Stimulated activated CD4-positive, alpha-beta T cell treated with anti-CD3 and anti-CD28 coated beads, Interleukin-4, amount 100 ng/mL, for 4 hours (primary cell): Measurements from ENCODE around the gene RHBDD2.
"Not testable (repeated sequence)": the region's sequence is repeated elsewhere in the genome, so short reads cannot be mapped to it uniquely, and the experiment has no call there.

Experiments used
- DNase-seq, 2 experiments: peaks; one replicate each; pipeline ENCODE4 v3.0.0-alpha.2; 2020

The RHBDD2 gene

DNA sequence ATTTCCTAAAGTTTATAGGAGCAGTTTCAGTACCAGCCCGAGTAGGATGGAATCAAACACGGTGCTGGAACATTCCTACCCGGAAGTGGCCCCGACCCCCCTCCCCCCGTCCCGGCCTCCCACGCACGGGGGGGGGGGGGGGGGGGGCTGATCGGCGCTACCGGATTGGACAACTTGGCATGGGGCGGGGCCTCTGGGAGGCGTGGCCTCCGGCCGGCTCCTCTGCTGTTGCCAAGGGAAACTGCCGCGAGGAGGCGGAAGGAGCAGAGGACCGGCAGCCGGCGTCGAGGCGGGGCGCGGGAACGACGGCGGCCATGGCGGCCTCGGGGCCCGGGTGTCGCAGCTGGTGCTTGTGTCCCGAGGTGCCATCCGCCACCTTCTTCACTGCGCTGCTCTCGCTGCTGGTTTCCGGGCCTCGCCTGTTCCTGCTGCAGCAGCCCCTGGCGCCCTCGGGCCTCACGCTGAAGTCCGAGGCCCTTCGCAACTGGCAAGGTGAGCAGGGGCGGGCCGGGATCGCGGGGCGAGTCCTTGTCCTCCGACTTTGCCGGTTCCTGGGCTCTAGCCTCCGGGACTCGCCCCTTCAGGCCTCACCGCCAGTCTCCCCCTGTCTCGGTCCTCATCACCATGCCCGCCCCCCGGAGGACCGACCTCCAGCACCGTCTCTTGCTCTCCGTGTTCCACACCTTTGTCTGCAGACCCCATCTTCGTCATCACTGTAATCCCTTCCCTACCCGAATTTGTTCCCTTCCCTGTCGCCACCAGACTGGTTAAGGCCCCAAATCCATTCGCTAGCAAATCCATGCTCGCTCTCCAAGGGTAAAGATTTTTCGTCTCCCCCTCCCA lies at the start of gene RHBDD2:
RHBDD2 (plus strand) TSS at position 266 of the 843 bp plus-strand sequence; CDS start at position 315, 49 bp downstream.
- DNase-seq = peak; percentile 97

- not testable (repeated sequence) for DNase-seq
These were observed 49.2 kb upstream of the RHBDD2 start for GRCh38 chr7:75829656-75830055.

DNA sequence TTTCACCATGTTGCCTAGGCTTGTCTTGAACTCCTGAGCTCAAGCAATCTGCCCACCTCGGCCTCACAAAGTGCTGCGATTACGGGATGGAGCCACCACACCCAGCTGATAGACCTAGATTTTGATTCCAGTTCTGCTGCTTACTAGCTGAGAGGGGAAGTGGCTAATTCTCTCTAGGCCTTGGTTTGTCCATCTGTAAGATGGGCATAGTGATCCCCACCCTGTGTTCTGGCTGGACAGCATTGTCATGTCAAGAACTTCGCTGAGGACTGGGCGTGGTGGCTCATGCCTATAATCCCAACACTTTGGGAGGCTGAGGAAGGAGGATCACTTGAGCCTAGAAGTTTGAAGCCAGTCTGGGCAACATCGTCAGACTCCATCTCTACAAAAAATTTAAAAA lies 47.9 kb upstream of the RHBDD2 start:
- DNase-seq = no peak

DNA sequence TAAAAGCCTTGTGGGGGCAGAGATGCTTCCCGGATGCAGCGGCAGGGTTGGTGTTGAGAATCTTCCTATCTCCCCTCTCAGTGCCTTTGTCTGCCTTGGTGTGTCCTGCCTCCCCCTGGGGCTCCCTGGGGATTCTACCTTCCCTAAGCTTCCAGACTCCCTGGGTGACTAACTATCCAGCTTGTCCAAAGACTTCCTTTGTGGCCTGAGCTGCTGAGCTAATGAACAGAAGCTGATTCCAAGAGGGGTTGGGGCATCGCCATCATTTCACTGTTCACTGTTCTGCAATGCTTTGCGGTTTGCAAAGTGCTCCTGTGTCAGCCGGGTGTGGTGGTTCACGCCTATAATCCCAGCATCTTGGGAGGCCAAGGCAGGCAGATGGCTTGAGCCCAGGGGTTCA lies 45.2 kb upstream of the RHBDD2 start:
- DNase-seq = not testable (repeated sequence)

DNA sequence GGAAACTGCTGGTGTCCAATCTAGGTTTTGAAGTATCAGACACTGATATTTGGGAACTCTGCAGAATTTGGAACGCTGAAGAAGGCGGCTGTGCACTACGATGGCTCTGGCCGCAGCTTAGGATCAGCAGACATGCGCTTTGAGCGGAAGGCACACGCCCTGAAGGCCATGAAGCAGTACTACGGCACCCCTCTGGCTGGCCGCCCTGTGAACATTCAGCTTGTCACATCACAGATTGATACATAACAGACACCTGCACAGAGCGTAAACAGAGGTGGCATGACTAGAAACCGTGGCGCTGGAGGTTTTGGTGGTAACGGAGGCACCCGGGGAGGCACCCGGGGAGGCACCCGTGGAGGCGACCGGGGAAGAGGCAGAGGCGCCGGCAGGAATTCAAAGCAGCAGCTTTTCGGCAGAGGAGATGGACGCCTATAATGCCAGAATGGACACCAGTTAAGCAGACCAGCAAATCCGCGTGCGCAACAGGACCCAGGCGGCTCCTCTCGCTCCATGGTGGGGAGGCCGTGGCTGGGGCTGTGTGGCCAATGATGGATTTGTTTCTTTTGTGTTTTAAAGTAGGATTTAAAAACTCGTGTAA lies 43.0 kb upstream of the RHBDD2 start:
- DNase-seq = no peak

- DNase-seq = no peak
These were observed 42.0 kb upstream of the RHBDD2 start for GRCh38 chr7:75836798-75837197.

DNA sequence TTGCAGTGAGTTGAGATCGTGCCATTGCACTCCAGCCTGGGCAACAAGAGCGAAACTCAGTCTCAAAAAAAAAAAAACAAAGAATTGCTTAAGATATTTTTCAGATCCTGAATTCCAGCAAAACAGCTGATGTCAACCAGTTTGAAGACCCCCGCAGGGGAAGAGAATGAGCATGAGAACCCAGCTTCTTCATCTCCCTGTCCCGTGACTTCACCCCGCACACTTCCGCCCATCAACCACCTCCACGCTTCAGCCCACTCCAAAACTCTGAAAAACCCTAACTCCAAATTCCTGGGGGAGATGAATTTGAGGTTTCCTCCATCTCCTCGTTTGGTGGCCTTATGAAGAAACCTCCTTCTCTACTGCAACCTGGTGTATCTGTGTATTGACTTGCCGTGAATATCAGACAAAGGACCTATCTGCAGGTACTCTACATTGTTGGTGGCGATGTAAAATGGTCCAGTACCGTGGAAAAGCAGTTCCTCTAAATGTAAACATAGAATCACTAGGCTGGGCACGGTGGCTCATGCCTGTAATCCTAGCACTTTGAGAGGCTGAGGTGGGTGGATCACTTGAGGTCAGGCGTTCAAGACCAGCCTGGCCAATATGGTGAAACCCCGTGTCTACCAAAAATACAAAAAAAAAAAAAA lies 40.4 kb upstream of the RHBDD2 start:
- DNase-seq = not testable (repeated sequence)

DNA sequence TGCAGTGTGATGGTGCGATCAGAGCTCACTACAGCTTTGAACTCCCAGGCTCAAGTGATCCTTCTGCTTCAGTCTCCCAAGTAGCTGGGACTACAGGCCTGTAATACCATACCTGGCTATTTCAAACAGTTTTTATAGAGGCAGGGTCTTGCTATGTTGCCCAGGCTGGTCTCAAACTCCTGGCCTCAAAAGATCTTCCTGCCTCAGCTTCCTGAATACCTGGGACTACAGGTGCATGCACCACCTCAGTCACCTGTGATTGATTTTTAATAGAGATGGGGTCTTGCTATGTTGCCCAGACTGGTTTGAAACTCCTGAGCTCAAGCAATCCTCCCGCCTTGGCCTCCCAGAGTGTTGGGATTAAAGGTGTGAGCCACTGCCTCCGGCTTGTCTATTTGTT lies 38.8 kb upstream of the RHBDD2 start:
- no peak for DNase-seq

DNA sequence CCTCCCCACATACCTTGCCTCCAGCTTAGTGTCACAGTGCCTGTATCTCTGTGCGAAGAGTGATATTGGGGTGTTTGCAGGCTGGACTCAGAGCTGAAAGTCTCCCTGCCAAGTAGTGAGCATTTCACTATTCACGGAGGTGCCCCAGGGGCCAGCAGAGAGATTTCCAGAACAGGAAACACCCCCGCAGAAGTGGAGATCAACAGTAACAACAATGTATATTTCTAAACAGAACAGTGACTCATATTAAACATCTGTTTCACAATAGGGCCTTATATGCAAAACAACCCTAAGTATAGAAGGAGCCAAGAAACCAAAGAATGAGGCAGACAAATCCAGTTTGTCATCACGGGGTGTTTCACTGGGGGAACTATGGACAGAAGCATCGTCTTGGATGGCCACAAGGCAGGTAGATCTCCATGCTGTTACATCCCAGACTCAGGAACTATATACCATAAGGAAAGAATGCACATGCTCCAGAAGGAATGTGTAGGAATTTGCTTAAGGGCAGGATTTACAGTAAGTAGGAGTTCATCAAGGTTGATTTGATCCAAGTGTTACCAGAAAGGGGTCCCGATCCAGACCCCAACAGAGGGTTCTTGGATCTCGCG lies 35.9 kb upstream of the RHBDD2 start:
- peak; percentile 6 to 21 for DNase-seq

DNA sequence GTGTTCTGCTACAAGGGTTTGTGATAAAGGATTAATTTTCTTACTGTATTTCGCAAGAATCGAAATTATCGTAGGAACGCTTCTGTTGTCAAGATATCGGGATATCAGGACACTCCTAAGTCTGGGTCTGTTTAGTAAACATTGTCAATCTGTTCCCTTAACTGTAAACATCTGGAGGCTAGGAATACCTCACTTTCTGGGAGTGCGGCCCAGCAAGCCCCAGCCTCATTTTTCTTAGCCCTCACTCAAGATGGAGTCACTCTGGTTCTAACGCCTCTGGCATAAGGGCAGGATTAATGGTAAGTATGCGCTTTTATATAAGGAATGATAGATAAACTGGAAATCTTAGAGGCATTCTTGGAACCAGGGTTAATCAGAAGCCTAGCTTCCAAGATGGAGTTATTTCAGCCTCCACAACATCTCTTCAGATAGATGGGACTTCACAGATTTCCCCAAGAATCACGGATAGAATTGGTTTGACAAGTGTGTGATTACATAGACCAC lies 35.2 kb upstream of the RHBDD2 start:
- no peak for DNase-seq

- no peak for DNase-seq
These were observed 34.7 kb upstream of the RHBDD2 start for GRCh38 chr7:75844158-75844557.

- DNase-seq = not testable (repeated sequence)
These were observed 33.7 kb upstream of the RHBDD2 start for GRCh38 chr7:75845132-75845531.

DNA sequence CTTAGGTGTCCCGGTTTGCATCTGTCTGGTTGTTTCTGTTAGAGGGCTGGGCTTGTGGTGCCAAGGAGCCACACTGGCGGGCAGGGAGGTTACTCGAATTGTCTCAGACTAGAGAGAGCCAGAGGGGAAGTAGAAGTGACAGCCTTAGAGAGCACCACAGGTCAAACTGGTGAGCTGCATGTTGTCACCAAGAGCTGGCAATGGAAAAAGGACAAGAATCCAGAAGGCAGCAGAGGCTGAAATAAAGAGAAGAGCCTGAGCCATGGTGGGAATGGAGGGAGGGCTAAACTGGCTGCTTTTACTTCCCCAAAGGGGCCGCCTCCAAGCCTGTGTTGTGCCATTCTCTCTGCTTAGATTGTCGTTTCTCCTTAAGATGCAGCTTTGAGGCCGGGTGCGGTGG lies 31.1 kb upstream of the RHBDD2 start:
- no peak for DNase-seq

DNA sequence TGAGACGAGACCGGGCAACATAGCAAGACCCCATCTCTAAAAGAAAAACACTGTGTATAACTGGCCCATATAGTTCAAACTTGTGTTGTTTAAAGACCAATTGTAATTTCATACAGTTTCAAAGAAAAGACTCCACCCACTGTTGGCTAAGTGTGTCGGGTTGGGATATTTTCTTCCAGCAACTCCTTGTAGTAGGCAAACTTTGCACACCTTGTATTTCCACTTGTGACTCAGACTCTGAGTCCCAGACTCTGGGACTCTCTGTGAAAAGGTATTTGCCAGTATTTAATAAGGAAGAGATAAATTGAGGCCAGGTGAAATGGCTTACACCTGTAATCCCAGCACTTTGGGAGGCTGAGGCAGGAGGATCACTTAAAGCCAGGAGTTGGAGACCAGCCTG lies 29.3 kb upstream of the RHBDD2 start:
- no peak for DNase-seq

DNA sequence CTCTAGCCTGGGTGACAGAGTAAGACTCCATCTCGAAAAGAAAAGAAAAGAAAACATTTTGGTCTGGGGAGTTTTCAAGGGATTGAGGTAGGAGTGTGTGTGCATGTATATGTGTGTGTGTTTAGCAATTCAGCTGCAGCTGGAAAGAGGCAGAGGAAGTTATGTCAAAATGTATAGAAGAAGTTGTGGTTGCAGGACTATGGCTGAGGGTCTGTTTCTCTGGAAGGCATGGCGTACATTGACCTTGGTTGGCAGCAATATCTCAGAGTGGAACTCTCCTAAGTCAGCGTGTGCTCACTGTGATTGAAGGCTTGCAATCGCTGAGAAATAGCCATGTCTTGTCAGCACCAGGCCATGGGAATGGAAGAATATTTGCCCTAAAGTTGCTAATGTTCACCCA lies 28.6 kb upstream of the RHBDD2 start:
- DNase-seq = no peak

DNA sequence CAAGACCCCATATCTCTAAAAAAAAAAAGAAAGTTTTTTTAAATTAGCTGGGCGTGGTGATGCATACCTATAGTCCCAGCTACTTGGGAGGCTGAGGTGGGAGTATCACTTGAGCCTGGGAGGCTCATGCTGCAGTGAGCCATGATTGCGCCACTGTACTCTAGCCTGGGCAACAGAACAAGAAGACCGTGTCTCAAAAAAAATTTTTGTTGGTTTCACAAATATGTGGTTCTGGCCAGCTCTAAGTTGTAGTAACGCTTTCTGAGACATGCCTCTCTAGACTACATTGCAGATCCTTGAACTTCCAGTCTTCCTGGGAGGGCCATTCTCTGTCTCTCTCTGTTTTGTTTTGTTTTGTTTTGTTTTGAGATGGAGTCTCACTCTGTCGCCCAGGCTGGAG lies 24.6 kb upstream of the RHBDD2 start:
- no peak for DNase-seq

DNA sequence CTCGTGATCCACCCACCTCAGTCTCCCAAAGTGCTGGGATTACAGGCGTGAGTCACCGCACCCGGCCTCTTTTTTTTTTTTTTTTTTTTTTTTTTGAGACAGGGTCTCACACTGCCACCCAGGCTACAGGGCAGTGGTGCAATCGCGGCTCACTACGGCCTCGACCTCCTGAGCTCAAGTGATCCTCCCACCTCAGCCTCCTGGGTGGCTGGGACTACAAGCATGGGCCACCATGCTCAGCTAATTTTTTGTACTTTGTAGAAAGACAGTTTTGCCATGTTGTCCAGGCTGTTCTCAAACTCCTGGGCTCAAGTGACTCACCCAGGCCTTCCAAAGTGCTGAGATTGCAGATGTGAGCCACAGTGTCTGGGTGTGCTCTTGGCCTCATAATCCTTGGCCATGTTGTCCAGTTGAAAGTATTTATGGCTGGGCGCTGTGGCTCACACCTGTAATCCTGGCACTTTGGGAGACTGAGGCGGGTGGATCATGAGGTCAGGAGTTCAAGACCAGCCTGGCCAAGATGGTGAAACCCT lies 24.0 kb upstream of the RHBDD2 start:
- DNase-seq = not testable (repeated sequence)

- DNase-seq = no peak
These were observed 22.3 kb upstream of the RHBDD2 start for GRCh38 chr7:75856536-75856935.

DNA sequence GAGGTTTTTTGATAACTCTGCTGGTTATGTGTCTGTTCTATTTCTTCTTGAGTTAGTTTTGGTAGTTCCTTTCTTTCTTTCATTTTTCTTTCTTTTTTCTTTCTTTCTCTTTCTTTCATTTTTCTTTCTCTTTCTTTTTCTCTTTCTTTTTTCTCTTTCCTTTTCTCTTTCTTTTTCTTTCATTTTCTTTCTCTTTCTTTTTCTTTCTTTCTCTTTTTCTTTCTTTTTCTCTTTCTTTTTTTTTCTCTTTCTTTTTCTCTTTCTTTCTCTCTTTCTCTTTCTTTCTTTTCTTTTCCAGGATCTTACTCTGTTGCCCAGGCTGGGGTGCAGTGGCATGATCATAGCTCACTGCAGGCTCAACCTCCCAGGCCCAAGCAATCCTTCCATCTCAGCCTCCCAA lies 20.4 kb upstream of the RHBDD2 start:
- no peak for DNase-seq

DNA sequence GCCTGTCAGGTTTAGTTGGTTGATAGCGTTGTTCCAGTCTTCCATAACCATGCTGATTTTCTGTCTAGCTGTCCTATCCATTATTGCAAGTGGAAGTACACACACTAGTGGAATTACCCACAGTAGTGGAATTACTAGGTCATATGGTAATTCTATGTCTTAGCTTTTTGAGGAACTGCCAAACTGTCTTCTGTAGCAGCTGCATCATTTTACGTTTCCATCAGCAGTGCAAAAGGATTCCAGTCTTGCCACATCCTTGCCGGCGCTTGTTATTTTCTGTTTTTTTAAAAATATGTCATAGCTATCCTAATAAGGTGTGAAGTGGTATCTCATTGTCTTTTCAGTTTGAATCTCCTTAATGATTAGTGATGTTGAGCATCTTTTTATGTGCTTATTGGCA lies 17.2 kb upstream of the RHBDD2 start:
- DNase-seq = no peak

DNA sequence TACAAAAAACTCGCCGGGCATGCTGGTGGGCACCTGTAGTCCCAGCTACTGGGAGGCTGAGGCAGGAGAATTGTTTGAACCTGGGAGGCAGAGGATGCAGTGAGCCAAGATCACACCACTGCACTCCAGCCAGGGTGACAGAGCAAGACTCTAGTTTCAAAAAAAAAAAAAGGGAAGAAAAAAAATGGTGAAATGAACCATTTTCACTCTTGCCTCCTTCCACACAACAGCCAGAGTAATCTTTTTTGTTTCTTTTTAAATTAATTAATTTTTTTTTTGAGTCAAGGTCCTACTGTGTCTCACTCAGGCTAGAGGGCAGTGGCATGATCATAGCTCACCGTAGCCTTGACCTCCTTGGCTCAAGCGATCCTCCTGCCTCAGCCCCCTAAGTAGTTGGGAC lies 14.6 kb upstream of the RHBDD2 start:
- not testable (repeated sequence) for DNase-seq

DNA sequence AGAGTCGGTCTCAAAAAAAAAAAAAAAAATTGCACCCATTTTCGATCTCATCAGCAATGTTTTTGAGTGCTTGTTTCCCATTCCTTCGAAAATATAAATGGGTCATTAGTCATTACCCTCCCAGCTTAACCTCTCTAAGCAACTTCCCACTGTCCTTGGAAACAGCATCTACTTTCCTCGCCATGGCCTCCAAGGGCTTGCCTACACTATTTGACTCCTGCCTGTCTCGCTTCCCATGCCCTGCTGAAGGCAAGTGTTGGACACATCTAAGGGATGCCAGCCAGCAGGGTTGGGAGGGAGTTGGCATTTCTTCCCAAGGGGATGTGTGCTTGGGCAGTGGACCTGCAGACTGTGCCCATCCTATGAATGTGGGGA lies 12.7 kb upstream of the RHBDD2 start:
- DNase-seq = no peak
